GM18526 (cell line): ENCODE measurements around the gene TMEM236.

ENCODE experiments used
- POLR2A ChIP-seq: IDR thresholded peaks from 3 replicates; pipeline ENCODE4 v1.6.1; 2011; ENCODE audit not compliant: insufficient read length; ENCODE audit errors: extremely low read depth

TMEM236 gene

GRCh38 chr10:17793823-17794644 is 42.0 kb downstream of the TMEM236 start:
- TF ChIP-seq POLR2A = no peak

- TF ChIP-seq POLR2A = no peak
Measured at GRCh38 chr10:17795083-17795482, 43.1 kb downstream of the TMEM236 start.

- no peak for TF ChIP-seq POLR2A
Measured at GRCh38 chr10:17795813-17796594, 44.0 kb downstream of the TMEM236 start.

- no peak for TF ChIP-seq POLR2A
Measured at GRCh38 chr10:17801507-17801906, 49.5 kb downstream of the TMEM236 start.

GRCh38 chr10:17802350-17802749 is 50.3 kb downstream of the TMEM236 start:
- TF ChIP-seq POLR2A = no peak

GRCh38 chr10:17802976-17803375 is 51.0 kb downstream of the TMEM236 start:
- TF ChIP-seq POLR2A = no peak

- TF ChIP-seq POLR2A = no peak
Measured at GRCh38 chr10:17805330-17805729, 53.3 kb downstream of the TMEM236 start.

GRCh38 chr10:17805921-17806577 is 54.0 kb downstream of the TMEM236 start:
- TF ChIP-seq POLR2A = no peak

- no peak for TF ChIP-seq POLR2A
Measured at GRCh38 chr10:17808971-17809841, 57.2 kb downstream of the TMEM236 start, which contains the start of gene MRC1. Gene MRC1, plus strand, starts transcription at chr10:17809348. Its CDS starts 118 bp downstream, at chr10:17809466.

GRCh38 chr10:17811146-17811865 is 59.3 kb downstream of the TMEM236 start:
- no peak for TF ChIP-seq POLR2A

GRCh38 chr10:17814973-17815372 is 63.0 kb downstream of the TMEM236 start:
- no peak for TF ChIP-seq POLR2A

- TF ChIP-seq POLR2A = no peak
Measured at GRCh38 chr10:17816199-17816598, 64.2 kb downstream of the TMEM236 start.

- no peak for TF ChIP-seq POLR2A
Measured at GRCh38 chr10:17817316-17817715, 65.3 kb downstream of the TMEM236 start.

- no peak for TF ChIP-seq POLR2A
Measured at GRCh38 chr10:17817790-17818189, 65.8 kb downstream of the TMEM236 start.
